HG03432 (cell line): ENCODE measurements around the gene CENPP.

Source experiments
- ATAC-seq: cut with Tn5 transposase; IDR thresholded peaks from one replicate; pipeline ENCODE4 v1.9.1; 2021; ENCODE audit warnings: mild to moderate bottlenecking, moderate library complexity; ENCODE audit not compliant: unreplicated experiment

The CENPP gene

DNA sequence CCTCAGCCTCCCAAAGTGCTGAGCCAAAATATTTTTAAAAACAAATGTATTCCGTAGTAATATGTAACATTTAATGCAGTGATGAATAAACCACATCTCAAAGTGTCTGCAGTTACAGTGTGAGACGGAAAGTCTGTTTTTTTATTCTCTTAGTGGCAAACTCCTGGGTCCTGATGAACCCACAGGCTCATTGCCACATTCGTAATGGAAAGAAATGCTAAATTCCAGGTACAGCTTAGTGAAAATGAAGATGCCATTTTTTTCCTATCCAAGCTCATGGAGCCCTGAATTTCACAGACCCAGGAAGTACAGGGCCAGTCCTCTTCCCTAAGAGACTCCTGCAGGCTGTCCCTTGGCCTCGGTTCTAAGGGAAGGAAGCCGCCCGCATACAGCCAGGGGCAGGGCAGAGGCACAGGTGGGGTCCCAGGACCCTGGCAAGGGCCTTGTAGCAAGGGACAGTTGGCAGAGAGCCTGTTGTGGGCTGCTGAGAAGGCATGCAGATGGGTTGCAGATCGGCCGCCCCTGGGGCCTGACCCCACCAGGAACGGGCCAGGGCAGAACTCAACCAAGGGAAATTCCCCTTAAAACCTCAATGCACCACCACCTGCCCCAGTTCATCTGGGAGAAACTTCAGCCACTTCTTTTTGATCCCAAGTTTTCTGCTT, 308.0 kb downstream of the CENPP start:
- ATAC-seq: no peak

DNA sequence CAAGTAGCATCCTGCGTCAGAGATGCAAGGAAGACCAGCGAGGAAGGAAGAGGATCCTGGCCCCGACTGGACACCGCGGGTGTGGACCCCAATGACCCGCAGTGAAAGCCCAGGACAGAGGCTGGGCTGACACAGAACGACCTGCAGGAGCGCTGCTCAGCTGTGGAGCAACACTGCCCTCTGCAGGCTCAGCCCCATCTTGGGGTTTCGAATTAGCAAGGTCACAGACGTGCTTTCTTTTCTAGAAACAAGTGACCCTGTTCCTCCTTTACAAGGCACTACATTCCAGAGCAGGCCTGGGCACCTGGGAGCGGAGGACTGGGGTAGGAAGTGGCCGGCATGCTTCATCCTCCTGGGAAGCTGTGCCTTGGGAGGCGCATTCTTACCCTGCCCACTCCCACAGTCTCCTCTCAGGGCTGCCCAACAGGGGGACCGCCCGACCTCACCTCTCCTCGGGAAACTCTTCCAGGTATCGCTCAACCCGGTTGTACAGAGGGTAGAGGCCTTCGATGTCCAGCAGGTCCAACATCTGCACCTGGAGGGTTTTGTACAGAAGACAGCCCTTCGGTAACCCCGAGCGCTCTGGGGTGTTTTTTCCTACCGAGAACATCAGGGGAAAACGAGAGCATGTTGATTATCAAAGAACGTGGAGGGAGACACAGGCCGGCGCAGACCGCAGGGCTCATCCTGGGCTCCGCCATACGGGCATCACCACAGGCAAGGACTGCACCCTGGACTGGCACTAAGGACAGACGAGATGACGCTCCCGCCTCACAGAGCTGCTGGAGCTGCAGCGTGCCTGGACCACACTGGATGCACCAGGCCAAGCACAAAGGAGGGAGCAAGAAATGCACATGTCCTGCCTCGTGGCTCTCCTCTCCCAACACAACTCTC, 309.2 kb downstream of the CENPP start:
- no peak for ATAC-seq

- ATAC-seq: no peak
Observed at GRCh38 chr9:92635760-92636159, 310.0 kb downstream of the CENPP start.

- ATAC-seq: no peak
Observed at GRCh38 chr9:92636627-92637026, 310.9 kb downstream of the CENPP start.

GRCh38 chr9:92637326-92637725, 311.6 kb downstream of the CENPP start:
- no peak for ATAC-seq

DNA sequence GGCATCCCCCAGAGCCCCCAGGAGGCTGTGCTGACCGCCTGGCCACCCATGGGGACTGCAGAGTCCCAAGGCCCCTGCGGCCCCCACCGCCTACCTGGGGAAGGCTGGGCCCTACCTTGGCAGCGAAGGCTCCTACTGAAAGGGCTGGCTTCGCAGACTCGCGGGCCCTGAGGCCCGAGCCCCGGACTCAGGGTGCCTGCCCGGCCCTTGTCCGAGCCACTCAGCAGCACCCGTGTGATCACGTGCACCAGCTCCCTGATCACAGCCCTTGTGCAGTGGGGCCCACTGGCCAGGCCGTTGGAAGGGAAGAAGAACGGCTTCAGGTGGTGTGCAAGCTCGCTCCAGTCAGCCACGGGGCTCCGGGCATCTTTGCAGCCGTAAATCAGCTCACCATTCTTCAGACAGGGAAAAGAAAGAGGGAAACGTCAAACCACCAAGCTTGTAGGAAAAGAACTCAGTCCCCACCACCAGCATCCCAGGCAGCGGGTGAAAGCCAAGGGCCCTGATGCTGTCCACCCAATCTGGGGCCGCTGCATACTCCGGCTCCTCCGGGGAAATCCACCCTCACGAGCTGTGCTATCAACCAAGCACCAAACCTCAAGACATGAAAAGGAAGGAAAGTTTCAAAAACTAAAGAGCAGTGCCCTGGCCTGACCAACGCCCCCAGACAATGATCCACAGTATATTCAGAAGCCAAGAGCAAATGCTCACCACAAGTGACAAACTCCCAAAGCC, 312.3 kb downstream of the CENPP start:
- ATAC-seq: no peak

DNA sequence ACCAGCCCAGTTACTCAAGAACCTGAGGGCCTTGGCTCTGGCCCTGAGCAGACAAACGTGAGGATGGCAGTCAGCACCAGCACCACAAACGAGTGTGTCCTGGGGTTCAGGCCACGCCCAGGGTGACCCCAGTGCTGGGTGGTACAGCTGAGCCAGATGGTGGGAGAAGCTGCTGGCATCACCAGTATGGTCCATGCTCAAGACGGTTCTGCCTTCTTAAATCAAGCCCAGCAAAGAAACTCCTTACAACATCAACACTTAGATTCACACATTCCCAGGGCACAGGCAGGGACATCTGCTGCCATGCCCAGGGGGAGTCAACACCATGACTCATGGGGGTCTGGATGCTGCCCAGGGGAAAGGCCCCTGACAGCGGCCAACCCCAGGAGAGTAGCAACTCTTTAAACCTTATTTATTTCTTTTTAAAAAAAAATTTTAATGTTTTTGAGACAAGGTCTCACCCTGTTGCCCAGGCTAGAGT, 312.9 kb downstream of the CENPP start:
- no peak for ATAC-seq

- ATAC-seq: no peak
Observed at GRCh38 chr9:92639124-92639523, 313.4 kb downstream of the CENPP start.

GRCh38 chr9:92639791-92640271, 314.1 kb downstream of the CENPP start:
- ATAC-seq: no peak

DNA sequence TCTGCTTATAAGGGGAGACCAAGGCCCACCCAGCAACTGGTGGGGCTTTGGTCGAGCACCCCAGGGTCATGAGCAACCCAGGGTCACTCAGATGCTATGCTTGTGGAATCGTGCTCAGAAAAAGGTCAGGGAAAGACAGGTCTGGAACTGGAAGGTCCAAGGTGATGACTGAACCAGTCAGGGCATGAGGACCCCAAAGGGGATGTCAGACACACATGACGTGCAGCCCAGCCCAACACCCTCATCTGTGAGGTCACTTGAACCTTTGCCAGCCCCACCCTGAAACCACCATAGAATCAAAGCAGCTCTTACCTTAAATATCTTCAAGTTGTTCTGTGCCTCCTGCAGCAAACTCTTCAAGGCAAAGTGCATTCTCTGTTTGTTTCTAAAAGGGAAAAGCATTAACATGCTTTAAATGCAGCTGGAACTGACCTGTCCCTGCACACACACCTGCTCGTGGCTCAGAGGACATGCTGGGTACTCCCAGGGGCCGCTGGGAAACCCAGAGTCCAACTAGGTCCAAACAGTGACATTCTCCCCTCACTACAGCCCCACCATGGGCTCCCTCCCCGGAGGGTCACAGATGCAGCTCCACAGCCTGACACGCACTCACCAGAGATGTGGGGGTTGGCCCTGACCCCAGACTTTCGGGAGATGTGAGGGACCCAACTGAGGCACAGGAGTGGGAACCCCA, 314.8 kb downstream of the CENPP start:
- no peak for ATAC-seq

DNA sequence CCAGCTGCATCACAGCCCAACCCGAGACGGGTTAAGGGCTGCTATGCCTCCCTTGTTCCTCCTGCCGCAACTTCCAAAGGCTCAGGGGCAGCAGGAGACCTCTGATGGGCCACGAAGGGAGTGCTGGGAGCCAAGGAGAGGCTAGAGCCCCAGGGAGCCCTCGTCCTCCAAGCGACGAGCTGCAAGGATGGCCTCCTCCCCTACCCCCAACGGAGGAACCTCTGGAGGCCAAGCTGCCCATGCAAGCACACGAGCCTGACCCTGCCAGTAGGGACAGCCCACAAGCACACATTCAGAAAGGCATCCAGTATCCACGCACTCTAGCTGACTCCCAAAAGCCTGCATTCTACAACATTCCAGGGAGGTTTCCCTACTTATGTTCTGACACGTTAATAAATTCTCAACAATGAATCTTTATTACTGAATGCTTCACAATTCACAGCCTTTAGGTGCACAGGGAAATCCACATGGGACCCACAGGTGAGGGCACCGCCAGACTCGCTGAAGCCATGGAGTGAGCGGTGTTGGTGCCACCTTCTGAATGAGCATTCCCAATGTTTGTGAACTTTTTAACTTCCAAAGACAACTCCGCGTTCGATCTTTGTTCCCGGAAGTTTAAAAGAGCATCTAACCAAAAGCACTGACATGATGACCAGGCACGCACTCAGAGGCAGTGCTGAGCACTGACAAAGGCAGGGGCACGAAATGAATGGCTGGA, 315.5 kb downstream of the CENPP start:
- no peak for ATAC-seq

DNA sequence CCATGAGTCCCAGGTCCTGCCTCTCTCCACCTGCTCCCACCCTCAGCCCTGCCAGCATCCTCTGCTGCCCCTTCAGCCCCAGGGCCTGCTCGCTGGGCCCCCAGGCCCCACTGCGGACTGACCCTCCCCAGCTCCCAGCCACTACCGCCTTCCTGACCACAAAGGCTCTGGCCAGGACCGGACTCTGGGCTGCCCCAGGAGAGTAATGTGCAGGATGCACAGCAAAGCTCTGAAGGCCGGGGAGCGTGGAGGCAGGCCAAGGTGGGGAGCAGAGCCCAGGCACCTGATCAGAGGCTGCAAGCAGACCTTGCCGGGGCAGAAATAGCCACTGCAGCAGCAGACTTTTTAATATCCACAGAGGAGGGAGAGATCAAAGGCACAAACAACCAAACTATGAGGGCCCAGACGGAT, 316.3 kb downstream of the CENPP start:
- no peak for ATAC-seq

DNA sequence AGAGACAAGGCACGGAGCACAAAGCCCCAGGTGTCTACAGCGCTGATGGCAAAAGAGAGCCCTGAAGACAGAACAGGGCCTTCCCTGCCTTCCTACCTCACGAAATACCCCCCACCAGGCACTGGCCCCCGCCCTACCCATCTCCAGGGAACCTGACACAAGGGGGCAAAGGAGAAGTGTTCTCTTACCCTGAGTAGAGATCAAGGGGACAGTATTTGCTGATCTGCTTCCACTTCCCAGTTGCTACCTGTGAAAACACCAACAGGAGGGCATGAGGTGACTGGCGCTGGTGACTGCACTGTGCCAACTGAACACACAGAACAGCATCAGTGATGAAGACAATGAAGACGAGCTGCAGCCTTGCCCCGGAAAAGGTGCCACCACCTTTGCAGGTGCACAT, 316.8 kb downstream of the CENPP start:
- no peak for ATAC-seq

DNA sequence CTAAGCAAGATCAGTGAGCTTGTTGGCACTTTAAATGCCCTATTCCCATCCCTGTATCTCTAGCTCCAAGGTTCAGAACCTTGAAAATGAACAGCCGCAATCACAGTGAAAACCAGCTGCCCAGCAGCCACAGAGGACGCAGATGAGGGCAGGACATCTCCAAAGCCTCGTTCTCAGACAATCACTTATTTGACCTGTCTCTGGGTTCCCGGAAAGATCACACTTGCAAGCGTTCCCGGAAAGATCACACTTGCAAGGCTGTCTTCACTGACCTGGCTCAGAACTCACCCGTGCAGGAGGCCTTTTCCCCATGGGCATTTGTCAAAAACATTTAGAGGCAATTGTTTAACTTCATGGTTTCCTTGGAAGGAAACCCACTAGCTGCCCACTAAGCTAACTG, 318.5 kb downstream of the CENPP start:
- ATAC-seq: no peak

- ATAC-seq: no peak
Observed at GRCh38 chr9:92645041-92645440, 319.3 kb downstream of the CENPP start.

GRCh38 chr9:92647671-92648473, 322.1 kb downstream of the CENPP start:
- ATAC-seq: no peak

- no peak for ATAC-seq
Observed at GRCh38 chr9:92648474-92648971, 322.8 kb downstream of the CENPP start.

- ATAC-seq: no peak
Observed at GRCh38 chr9:92649007-92649406, 323.3 kb downstream of the CENPP start.

- ATAC-seq: no peak
Observed at GRCh38 chr9:92650296-92650695, 324.5 kb downstream of the CENPP start.
